ENCODE data around the gene ANLN.

Gene ANLN, protein sequence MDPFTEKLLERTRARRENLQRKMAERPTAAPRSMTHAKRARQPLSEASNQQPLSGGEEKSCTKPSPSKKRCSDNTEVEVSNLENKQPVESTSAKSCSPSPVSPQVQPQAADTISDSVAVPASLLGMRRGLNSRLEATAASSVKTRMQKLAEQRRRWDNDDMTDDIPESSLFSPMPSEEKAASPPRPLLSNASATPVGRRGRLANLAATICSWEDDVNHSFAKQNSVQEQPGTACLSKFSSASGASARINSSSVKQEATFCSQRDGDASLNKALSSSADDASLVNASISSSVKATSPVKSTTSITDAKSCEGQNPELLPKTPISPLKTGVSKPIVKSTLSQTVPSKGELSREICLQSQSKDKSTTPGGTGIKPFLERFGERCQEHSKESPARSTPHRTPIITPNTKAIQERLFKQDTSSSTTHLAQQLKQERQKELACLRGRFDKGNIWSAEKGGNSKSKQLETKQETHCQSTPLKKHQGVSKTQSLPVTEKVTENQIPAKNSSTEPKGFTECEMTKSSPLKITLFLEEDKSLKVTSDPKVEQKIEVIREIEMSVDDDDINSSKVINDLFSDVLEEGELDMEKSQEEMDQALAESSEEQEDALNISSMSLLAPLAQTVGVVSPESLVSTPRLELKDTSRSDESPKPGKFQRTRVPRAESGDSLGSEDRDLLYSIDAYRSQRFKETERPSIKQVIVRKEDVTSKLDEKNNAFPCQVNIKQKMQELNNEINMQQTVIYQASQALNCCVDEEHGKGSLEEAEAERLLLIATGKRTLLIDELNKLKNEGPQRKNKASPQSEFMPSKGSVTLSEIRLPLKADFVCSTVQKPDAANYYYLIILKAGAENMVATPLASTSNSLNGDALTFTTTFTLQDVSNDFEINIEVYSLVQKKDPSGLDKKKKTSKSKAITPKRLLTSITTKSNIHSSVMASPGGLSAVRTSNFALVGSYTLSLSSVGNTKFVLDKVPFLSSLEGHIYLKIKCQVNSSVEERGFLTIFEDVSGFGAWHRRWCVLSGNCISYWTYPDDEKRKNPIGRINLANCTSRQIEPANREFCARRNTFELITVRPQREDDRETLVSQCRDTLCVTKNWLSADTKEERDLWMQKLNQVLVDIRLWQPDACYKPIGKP

DNA sequence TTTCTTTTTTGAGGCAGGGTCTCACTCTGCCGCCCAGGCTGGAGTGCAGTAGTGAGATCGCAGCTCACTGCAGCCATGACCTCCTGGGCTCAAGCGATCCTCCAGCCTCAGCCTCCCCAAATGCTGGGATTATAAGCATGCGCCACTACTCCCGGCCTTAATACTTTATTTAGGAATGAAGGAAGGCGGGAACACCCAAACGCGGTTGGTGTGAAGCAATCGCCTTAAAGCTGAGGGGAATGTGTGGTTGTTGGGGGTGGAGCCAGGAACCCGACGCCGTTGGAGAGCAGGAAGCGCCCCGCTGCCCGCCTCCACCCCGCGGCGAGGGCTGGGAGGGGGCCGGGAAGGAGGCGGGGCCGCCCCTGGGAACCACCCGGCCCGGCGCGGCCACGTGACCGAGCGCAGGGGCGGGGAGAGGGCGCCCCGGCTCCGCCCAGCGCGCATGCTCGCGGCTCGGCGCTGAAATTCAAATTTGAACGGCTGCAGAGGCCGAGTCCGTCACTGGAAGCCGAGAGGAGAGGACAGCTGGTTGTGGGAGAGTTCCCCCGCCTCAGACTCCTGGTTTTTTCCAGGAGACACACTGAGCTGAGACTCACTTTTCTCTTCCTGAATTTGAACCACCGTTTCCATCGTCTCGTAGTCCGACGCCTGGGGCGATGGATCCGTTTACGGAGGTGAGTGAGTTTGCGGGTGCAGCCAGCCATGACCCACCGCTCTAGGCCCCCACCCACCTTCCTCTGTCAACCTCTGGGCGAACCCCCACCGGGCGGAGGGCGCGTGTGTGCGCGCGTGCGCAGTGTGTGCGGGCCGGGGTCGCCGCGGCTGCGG is at the start of gene ANLN:
Gene ANLN, plus strand, starts transcription at position 492 of the 828 bp plus-strand sequence. Its CDS starts 165 bp downstream, at position 657.
- peak; percentile 93 to 96 (median 95) for DNase-seq

DNA sequence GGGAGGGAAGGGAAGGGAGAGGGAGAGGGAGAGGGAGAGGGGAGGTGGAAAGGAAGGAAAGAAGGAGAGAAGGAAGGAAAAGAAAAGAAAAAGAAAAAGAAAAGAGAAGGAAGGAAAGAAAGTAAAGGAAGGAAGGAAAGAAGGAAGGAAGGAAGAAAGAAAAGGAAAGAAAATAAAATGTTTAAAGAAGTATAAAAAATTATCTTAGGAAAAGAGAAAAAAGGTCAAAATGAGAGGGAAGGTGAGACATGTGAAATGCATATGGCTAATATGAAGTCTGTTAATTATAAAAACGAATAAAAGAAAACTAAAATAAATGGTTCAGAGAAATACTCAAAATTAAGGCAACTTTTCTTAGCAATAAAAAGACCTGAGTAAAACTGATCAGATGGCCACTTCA is 46.1 kb upstream of the ANLN start:
- DNase-seq = no peak

DNA sequence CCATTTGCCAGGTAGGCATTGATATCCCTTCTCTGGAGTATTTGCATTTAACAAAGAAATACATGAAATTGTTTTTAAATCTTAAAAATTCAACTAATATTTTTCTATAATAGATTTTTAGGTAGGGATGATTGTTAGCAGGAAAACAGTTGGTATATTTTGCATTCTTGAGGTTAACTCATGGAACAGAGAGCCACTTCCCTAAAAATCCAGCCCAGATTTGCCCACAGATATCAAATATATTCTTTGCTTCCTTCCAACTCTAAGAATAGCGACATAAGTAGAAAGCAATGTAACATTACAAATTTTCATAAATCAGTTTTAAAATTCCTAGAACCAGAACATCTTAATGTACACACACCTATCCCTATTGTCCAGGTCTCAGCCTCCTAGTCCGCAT is 45.0 kb upstream of the ANLN start:
- DNase-seq = no peak

DNA sequence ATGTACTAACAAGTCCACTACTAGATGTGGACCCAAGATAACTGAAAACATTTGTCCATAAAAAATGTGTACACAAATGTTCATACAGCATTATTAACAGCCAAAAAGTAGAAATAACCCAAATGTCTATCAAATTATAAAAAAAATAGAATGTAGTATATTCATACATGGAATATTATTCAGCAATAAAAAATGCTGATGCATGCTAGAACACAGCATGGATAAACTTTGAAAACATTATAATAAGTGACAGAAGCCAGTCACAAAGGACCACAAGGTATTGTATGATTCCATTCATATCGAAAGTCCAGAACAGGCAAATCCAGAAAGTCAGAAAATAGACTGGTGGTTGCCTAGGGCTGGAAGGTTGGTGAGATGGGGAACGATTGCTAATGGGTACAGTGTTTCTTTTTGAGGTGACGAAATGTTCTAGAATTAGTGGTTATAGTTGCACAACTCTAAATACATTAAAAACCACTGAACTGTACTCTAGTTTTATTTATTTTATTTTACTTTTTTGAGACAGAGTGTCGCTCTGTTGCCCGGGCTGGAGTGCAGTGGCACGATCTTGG is 43.3 kb upstream of the ANLN start:
- DNase-seq = no peak

DNA sequence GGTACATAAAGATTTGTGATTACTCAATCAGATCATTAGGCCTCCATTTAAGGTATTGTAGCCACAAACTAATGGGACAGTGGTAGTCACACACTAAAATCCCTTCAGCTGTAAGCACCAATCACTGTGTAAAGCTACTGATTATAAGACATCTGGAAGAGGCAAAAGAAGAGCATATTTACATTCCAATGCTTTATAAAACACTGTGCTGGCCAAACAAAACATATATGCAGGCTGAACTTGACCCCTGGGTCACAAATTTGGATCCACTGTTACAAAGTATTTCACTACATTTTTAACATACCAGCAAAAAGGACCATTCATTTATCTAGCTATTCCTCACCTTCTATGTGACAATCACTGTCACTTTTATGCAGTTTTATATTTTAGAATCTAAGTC is 41.4 kb upstream of the ANLN start:
- no peak for DNase-seq

DNA sequence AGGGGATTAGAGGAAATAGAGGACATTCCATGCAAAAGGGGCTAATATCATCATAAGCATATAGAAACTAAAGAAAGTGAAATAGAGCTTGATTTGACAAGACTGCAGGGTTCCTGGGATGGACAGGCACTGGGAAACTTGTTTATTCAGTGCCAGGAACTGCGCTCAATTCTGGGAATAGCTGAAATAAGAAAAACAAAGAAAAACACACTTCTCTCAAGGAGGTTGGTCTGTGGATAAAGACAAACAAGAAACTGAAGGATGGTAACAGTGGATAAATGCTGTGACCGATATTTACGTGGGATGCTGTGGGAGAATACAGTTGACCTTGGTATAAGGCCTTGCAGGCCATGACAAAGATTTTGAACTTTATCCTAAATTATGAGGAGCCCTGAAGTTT is 40.9 kb upstream of the ANLN start:
- DNase-seq = no peak

DNA sequence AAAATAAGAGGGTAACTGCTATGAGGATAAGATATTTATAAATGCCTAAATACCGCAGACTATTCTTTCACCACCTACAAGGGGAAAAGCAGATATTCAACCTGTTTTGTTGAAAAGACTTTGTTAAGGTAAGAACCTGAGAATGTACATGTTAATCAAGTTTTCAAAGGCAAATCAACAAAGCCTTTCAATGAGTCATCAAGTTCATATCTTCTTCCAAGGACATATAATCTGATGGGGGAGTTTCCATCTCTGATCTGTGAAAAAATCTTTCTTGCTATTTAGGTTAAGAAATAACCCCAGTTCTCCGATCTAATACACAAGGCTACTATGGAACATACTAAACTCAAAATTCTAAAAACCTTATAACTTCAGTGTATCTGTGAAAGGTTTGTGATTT is 40.0 kb upstream of the ANLN start:
- no peak for DNase-seq

DNA sequence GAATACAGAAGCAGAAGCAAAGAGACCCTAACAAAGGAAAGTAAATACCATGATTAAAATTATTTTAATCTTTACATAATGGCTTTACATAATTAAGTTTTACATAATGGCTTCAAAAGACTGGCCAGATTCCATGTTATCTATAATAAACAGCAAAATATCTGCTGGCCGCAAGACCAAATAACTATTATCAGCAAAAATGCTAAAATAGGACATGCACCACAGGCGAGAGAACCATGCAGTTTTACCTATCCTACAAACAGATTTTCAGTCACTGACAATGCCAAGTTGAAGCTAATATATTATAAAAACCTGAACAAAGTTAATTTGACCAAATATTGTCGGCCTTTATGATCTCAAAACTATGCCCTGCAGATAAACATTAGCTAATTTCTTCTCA is 34.2 kb upstream of the ANLN start:
- no peak for DNase-seq

DNA sequence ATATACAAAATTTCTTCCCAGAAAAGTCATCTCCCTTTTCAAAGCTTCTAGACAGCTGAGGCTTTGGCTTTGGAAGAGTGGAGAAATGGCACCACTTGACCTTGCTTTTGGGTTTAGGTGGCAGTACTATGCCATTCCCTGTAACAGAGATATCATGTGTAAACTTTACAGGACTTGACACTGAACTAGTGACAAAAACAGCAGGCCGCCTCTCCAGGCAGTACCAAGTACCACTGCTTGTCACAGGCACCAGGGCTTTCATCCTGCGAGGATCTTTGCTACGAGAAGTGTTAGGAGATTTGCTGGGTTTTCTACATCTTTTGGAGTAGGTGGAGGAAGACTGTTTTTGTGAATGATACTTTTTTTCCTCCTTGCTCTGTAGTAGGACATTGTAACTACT is 32.6 kb upstream of the ANLN start:
- DNase-seq = no peak

DNA sequence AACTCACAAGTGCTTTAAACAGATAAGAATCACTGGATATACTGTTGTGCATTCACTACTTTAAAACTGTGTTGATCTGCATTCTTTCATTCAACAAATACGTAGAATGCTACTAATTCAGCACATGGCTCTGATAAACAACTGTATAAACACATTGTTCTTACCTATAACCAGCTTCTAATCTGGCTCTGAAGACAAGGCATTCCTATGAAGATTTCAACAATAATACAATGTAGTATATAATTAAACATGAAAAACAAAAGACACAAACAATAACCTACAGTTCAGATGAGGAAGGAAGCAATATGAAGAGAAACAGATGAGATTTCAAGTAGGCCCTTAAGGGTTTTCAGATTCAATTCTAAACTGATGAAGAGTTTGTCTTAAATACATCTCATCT is 31.1 kb upstream of the ANLN start:
- DNase-seq = no peak

DNA sequence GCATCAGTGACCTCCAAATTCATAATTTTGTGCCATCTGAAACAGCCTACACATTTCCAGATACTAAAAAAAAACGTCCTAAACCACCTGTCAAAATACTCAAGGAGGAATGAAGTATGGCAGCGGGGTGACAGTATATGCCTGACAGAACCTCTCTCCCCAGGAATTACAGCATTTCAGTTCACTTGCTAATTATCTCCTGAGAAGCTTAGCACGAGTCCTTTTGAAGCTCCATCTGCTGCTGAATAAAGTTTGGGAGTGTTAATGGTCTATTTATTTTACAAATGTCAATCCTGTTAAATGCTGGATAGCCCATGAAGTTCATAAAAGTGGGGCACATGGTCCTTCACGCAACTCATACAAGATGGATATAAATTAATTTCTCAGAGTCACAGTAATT is 29.4 kb upstream of the ANLN start:
- DNase-seq = peak in 1 of 3 experiments; percentile 68

DNA sequence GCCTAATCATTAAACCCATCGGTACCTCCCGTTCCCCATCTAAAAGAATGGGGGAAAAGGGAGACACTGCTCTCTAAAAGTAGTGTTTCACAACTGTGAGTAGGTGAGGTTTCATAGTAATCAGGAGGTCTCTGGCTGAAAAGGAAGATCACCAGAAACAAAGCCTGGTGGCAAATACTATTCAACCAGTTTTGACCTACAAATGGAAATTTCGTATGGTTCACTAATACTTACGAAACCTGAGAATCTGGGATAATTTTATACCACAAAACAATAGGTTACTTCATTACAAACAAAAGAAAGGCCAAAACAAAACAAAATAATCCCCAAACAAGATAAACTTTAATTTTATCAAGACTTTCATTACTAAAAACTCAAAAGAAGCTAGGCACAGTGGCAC is 28.4 kb upstream of the ANLN start:
- no peak for DNase-seq

DNA sequence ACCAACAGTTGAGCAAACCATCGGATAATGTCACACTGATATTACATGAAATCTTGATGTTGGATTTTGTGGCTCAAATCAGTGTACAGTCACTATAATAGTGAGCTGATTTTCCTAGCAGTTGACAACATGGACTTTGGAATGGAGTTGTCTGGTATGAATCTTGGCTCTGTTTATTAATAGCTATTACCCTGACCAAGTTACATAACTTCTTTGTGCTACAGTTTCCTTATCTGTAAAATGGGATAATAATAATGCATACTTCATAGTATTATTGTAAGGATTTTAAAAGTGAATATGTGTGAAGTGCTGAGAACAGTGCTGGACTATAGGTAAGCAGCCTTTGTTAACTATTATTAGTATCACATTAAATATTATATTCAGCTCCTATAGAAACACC is 26.1 kb upstream of the ANLN start:
- no peak for DNase-seq

DNA sequence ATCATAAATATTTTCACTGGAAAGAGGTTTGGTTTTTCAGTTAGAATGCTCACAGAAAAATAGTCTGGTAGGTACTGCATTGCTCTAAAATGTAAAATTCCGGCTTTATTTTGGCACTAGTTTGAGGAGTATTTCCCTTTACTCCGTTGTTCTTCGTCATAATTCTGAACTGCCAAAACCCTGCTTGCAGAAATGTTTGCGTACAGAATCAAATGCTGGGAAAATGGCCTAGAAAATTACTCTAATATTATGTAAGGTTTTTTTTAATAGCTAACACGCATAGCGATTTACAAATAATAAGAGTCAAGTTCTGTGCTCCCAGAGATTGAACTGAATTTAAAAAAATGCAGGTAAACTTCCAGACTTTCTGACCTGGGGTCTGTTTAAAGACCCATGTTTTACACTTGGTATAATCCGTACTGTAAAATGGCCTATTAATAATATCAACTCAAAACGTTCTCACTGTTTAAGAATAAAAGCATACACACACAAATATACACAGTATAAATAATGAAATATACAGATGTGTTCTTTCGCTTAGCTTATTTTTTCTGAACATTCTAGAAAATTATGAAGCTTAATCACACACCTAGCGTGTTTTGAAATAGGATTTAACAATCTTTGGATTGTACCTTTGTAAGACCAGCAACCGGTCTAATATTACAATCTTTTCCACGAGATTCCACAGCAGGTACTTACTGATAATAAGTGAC is 23.5 kb upstream of the ANLN start:
- peak in 2 of 3 experiments; percentile 46 to 69 for DNase-seq

DNA sequence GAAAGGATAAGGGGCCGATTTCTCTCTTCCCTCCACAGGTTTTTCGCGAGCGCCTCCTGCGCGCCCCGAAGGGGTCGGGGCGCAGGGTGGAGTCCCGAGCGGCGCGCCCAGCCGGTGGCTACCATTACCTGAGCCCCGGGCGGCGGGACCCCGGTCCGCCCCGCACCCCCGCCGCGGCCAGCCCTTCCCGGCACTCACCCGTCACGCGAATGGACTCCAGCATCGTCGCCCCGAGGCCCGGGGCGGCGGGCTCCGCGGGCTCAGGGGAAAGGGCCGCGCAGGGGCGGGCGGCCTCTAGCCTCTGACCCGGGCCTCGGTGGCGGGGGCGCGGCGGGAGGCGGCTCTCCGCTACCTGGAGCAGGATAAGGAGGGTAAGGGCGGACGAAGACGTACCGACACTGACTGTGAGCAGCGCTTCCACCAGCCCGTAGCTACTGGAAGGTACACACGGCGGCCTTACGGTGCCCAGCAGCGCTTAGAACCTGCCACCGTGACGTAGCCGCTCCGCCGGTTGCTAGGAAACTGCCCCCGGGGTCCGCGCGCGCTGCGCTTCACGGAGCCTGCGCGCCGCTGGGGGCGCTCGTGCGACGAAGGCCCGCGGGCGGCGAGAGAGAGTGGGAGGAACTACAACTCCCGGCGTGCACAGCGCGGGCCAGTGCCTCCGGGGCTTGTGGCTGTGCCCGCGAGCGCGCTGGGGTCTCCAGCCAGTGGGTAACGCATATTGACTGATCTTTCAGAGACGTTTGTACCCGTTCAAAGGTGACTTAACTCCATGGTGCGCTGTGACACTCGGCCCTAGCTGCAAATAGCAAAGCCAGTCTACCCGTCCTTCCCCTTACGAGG is 22.7 kb upstream of the ANLN start:
- DNase-seq = peak; percentile 91 to 98 (median 97)

DNA sequence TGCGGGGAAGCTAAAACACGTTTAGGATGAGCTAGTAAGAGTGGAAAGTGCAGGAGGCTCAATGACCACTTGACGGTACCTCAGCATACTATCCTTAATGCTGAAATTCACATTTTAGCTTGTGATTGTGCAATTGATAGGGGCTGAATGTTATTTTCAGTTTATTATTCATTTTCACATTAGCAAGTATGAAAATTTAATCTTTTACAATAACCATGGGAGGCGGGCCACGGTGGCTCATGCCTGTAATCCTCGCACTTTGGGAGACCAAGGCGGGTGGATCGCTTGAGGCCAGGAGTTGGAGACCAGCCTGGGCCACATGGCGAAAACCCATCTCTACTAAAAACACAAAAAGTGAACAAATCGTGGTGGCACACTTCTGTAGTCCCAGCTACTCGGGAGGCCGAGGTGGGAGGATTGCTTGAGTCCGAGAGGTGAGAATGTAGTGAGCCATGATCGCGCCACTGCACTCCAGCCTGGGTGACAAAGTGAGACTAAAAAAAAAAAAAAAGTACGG is 22.0 kb upstream of the ANLN start:
- DNase-seq = no peak

DNA sequence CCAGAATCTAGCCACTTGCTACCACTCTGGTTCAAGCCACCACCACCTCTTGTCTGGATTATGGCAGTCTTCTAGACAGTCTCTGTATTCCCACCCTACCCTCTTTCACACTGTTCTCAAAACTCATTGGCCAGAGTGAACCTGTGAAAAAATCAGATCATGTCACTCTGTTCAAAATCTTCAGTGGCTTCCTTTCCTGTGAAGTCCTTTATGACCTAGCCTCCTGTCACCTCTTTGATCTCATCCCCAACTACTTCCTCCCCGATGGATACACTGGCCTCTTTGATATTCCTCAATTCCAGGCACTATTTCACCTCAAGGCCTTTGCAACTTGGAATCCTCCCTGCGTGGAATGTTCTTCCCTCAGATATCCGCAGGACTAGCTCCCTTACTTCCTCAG is 21.2 kb upstream of the ANLN start:
- DNase-seq = no peak

DNA sequence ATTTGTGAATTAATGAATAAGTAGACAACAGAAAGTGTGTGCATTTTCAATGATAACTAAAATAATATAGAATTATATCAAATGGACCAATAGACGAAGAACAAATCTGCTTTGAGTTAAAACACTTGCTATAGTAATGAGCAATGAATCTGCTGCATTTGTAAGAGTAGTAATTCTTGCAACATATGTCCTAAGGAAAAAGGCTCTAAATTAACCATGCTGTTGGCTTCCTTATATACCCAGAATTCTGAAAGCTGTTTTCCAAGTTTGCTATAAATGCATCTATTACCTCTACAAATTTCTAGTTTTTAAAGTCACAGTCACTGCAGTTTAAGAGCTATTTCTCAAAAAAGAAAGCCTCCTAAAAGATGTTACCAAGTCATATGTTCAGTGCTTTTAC is 20.5 kb upstream of the ANLN start:
- DNase-seq = no peak

DNA sequence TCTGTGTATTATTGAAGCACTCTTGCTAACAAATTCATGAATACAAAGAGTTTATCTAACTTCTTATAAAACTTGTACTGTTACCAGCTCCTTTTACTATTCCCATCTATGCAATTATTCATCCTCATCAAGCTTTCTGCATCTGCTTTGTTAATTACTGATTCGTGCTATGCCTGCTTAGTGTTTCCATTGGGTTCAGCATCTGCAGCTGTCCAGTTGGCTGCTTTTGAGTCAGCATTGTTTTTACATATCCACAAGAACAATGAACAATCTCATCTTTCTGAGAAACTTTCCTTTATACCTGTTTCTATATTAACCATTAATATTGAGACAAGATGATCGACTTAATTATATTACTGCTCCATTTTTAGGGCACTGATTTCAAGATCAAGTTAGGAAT is 19.6 kb upstream of the ANLN start:
- no peak for DNase-seq

DNA sequence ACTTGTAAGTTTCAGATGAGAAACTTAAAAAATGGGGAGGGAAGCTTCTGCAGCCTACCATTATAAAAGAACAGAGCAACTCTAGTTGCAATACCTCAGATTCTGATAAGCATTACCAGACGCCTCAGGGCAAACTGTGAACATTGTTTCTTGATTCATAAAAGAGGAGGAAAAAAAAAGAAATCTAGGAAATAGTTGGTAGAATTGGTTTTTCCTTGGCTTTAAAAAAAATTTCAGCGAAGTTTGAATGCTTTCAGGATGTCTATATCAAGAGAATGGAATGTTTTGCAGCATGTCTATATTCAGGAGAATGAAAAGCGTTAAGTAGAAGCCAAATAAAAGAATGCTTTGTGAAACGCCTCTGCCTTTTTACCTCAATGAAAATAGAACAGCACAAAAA is 17.5 kb upstream of the ANLN start:
- DNase-seq = no peak

All from NCI-H1417 (cell line).